GM10248 (cell line): ENCODE measurements around the gene FTO.

Experiments used
- CTCF ChIA-PET: fragments of 300-600 bp; sonication (Branson Sonifier 250); formaldehyde crosslinking; extraction: SDS; loops from one replicate; lab custom pipeline; 2021; ENCODE audit warnings: antibody characterized with exemption; lab: Yijun Ruan, JAX
- POLR2A ChIA-PET: fragments of 350-650 bp; sonication (Branson Sonifier 250); formaldehyde crosslinking; extraction: SDS; loops from one replicate; lab custom pipeline; 2020; ENCODE audit warnings: antibody characterized with exemption; lab: Yijun Ruan, JAX
- DNase-seq: peaks from one replicate; pipeline ENCODE4 v3.0.0; 2012; ENCODE audit errors: extremely low spot score
- TF ChIP-seq, protein P1 (sequence below): IDR thresholded peaks from 2 replicates; pipeline ENCODE4 v1.5.1; 2012; ENCODE audit warnings: mild to moderate bottlenecking, low read depth; ENCODE audit errors: extremely low read depth, missing control alignments, control extremely low read depth

The FTO gene

DNA sequence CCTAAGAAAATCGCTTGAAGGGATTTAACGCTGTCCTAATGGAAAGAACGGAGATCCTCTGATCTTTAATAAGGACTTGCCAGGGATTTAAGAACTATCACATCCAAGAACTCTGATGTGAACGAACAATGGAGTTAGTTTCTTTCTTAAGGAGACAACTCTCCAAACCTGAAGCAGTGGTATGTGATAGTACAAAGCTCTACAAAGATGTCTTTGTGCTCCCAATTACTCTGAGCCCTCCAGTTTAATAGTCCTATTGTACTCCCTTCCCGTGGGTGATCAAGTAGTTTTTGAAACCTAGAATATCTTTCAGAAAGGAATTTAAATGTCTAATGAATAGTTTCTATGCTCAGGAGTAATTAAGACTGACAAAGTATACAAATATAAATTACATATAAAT, 123.8 kb downstream of the FTO start:
- CTCF ChIA-PET, result no interaction called here
- TF ChIP-seq, protein P1, sequence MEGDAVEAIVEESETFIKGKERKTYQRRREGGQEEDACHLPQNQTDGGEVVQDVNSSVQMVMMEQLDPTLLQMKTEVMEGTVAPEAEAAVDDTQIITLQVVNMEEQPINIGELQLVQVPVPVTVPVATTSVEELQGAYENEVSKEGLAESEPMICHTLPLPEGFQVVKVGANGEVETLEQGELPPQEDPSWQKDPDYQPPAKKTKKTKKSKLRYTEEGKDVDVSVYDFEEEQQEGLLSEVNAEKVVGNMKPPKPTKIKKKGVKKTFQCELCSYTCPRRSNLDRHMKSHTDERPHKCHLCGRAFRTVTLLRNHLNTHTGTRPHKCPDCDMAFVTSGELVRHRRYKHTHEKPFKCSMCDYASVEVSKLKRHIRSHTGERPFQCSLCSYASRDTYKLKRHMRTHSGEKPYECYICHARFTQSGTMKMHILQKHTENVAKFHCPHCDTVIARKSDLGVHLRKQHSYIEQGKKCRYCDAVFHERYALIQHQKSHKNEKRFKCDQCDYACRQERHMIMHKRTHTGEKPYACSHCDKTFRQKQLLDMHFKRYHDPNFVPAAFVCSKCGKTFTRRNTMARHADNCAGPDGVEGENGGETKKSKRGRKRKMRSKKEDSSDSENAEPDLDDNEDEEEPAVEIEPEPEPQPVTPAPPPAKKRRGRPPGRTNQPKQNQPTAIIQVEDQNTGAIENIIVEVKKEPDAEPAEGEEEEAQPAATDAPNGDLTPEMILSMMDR, result no peak
- POLR2A ChIA-PET, result no interaction called here
- no peak for DNase-seq

DNA sequence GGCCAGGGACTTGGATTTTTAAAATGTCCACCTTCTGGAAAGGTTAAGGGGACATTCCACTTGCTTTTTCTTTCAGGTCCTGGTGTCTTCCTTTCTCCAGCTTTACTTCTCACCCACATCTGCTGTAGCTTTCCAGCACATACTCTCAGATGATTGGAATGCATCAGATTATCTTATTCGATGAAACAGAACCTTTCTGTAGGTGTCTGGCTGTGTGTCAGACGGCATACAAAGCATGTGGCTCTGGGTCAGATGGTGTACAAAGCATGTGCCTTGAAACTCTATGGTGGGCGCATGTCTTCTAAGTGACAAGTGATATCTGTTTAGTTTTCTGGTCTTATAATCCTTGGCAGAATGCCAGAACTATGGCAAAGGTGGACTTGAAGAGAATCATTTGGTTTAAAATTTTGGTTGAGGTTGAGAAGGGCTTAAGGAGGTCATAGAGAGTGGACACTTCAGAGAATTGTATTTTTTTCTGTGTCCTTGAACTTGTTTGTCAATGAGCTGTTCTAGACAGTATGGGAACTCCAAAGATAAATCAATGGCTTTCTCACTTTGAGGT, 125.3 kb downstream of the FTO start:
- TF ChIP-seq, protein P1, result no peak
- DNase-seq, result no peak
- ChIA-PET CTCF (no interaction called here), POLR2A (no interaction called here)

DNA sequence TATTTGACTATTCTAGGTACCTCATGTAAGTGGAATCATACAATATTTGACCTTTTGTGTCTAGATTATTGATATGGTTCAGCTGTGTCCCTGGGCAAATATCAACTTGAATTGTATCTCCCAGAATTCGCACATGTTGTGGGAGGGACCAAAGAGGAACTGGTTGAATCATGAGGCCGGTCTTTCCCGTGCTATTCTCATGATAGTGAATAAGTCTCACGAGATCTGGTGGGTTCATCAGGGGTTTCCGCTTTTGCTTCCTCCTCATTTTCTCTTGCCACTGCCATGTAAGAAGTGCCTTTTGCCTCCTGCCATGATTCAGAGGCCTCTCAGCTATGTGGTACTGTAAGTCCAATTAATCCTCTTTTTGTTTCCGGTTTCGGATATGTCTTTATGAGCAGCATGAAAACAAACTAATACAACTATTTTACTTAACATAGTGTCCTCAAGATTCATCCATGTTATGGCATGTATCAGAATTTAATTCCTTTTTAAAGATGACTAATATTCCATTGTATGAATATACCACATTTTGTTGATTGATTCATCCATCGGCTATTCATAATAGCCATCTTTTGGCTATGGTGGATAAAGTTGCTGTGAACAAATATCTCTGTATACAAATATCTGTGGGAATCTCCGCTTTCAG, 129.1 kb downstream of the FTO start:
- CTCF ChIA-PET, result interaction anchor here (1.1 kb wide), 1 partner anchor 10 kb away, joined by 4 read pairs; no protein-coding TSS in a partner anchor
- POLR2A ChIA-PET, result no interaction called here
- TF ChIP-seq, protein P1, result no peak
- no peak for DNase-seq

DNA sequence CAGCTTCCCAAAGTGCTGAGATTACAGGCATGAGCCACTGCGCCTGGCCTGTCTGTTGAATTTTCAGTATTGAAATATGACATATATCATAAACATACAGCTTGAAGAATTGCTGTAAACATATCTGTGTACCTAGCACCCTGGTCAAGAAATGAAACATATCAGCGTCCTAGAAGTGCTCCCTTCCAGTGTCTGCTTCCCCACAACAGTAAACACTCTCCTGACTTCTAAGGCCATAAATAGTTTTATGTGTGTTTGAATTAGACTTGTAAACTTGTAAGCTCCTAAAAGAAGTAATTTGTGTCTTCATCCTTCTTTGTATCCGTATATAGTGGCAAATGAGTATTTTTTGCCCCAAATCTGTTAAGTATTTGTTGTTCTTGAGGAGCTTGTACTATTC, 132.2 kb downstream of the FTO start:
- DNase-seq, result no peak
- CTCF ChIA-PET, result interaction anchor here (2.1 to 2.4 kb wide), 2 partner anchors 14 to 93 kb away, joined by 5 to 6 read pairs; no protein-coding TSS in a partner anchor
- TF ChIP-seq, protein P1, result no peak
- POLR2A ChIA-PET, result no interaction called here

DNA sequence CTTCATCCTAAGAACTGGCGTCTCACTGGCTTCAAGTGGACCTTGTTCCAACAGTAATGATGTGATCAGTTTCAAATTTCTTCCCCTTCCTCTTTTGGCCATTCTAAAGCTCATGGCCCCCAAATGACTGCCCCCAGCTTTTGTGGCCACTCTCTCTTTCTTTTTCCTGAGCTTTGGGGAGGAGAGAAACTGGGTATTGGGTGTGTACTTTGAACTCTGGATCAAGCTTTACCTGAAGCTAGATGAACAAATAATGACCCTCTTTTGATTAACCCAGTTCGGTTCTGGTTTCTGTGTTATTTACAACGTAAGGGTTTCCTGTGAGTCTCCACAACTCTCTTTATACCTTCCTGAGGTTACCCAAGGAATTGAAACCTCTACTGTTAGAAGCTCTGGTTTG, 132.7 kb downstream of the FTO start:
- ChIA-PET CTCF (interaction anchor here (0.7 to 2.4 kb wide), 4 partner anchors 10 to 93 kb away, joined by 3 to 6 read pairs (median 4); no protein-coding TSS in a partner anchor), POLR2A (no interaction called here)
- TF ChIP-seq, protein P1, result no peak
- DNase-seq, result no peak

DNA sequence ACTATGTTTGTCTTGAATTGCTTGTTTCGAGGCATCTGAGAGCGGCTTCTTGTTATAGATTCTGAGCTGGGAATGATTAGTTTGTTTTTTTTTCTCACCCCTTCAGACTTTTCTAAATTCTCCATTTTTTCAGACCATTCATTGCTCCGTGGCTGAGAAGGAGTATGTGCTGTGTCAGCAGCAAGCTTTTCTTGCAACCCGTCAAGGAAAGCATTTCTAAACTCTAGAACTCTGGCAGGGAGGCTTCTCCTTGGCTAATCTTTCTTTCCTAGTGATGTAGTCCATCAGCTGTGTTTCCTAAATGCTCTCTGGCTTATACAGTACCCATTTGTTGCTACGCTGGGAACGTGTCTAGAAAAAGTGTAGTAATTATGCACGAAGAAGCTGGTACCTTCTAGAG, 133.5 kb downstream of the FTO start:
- TF ChIP-seq, protein P1, result no peak
- ChIA-PET CTCF (interaction anchor here (1.3 to 2.4 kb wide), 4 partner anchors 9 to 94 kb away, joined by 3 to 6 read pairs (median 4); no protein-coding TSS in a partner anchor), POLR2A (no interaction called here)
- DNase-seq, result no peak
